NCI-H526 treated with DMSO at 0.1 percent for 48 hours (cell line): ENCODE measurements around the gene MYO1F.
"Not testable (repeated sequence)": the region's sequence is repeated elsewhere in the genome, so short reads cannot be mapped to it uniquely, and the experiment has no call there.

Source experiments
- DNase-seq: peaks from one replicate; lab custom pipeline; 2025; lab: John Stamatoyannopoulos, UW

MYO1F gene

DNA sequence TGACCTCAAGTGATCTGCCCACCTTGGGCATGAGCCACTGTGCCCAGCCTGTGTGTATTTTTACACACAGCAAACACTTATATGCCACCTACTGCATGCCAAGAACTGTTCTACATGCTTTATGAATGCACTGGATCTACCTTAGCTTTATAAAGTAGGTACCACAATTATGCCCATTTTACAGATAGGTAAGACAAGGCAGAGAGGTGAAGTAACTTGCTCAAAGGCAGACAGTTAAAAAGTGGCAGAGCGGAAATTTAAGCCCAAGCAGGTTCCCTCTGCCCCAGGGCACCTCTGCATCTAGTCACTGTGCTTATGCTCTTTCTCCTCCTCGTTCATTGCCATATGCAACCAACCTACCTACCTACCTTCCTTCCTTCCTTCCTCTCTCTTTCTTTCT is 22.8 kb upstream of the MYO1F start:
- DNase-seq = no peak

- DNase-seq = no peak
These were observed 18.9 kb upstream of the MYO1F start for GRCh38 chr19:8596168-8596567.

- DNase-seq = no peak
These were observed 18.4 kb upstream of the MYO1F start for GRCh38 chr19:8595651-8596050.

DNA sequence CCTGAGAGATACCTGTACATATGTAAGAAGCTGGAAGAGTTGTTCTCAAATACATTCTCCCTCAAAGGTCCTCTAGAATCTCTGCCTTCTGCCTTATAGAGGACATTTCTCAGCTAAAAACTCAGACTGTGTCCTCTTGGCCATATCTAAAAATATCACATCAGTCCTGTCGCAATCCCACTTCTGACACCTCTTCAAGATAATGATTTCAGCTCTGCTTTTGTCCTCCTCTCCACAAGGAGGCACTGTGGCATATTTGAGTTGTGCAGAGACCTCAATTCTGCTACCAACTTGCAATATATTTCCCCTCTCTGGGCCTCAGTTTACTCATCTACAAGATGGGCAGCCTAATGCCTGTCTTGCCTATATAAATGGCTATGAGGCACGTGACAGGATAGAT is 16.7 kb upstream of the MYO1F start:
- DNase-seq = no peak

- DNase-seq = peak; percentile 6
These were observed 15.2 kb upstream of the MYO1F start for GRCh38 chr19:8592231-8593009.

- no peak for DNase-seq
These were observed 12.0 kb upstream of the MYO1F start for GRCh38 chr19:8589177-8589714.

DNA sequence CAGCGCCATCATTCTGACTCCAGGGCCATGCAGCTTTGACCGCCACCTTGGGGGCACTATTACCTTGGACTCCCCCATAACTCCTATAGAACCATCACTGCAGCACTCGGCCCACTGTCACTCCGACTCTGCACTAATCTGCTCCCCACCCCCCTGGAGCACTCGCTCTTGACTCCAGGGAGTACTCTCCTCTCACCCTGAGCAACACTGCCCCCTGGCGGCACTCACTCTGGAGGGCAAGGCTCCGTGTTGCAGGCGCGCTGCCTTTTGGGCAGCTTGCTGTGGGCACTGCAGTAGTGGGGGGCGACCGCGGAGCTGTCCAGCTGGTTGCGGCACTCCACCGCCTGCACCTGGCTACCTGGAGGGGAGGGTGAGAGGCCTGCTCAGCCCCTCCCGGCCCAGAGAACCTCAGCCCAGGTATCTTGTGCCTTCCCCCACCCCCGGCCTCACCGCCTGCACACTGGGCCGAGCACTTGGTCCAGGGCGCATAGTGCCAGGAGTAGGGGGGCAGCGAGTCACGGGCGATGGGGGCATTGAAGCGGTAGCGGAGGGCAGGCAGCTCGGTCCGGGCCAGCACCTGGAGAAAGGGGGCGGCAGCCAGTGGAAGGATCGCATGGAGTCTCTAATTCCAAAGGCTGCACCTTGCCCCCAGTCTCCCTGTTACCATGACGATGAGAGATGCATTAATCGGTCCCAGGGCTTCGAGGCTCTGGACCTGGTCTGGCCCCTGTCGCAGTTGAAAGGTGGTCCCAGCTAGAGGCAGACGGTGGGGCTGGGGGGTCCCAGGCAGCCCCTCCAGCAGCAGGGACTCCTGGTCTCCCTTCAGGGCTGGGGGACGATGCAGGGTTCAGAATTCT is 8.9 kb upstream of the MYO1F start:
- DNase-seq = no peak

GRCh38 chr19:8584965-8585893 is 8.0 kb upstream of the MYO1F start:
- no peak for DNase-seq

GRCh38 chr19:8580710-8581281 is 3.6 kb upstream of the MYO1F start:
- peak; percentile 2 for DNase-seq

DNA sequence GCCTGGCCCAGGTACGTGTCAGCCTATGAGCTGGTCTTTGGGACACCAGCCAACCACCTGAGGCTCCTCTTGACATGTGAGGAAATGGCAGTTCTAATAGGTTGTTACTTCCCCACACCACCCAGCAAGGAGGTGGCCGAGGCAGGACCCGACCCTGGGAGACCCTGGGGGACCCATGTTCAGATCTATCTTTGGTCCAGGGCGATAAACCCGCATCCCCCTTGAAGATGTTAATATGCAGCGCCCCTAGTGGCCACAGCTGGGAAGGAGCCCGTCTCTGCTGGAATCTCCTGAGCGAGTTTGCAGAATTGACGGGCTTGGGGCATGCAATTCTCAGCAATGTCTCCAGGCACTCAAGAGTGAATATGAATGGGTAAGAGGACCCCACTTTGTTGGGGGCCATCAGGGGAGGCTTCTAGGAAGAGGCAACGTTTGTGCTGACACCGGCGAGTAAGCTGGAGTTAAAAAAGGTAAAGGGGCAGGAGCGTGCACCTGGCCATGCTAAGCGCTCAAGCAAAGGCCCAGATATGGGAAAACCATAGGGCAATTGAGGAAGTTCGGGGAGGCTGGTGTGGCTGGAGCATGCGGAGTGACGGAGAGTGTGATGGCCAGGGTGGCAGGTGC is 1.5 kb upstream of the MYO1F start:
- peak; percentile 7 for DNase-seq

- DNase-seq = no peak
These were observed 499 bp upstream of the MYO1F start for GRCh38 chr19:8577741-8578140.

- no peak for DNase-seq
These were observed 809 bp downstream of the MYO1F start for GRCh38 chr19:8576273-8576993.

DNA sequence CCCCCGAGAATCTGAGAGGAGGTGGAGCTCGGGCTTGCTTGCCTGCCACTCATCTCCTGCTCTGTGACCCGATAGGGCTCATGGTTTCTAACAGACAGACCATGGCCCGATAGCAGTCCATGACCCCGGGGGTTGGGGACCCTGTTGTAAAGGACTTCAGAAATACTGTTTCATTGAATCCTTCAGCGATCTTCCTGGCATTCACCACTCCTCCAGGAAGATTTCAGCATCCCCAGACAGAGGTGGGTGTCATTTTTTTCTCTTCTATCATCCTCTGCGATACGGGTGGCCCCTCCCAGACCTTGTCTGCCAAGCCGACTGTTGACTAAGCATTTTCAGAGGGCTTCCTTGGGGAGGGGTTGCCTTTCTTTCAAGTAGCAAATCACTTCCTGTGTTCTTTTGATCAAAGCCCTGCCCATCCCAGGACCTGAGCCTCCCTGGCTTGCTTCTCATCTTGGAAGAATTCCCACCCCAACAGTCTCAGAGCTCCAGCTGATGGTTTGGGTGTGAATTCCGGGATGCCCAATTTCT is 1.7 kb downstream of the MYO1F start:
- no peak for DNase-seq

DNA sequence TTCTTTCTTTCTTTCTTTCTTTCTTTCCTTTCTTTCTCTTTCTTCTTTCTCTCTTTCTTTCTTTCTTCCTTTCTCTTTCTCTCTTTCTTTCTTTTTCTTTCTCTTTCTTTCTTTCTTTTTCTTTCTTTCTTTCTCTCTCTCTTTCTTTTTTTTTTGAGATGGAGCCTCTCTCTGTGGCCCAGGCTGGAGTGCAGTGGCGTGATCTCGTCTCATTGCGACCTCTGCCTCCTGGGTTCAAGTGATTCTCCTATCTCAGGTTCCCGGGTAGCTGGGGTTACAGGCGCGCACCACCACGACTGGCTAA is 2.7 kb downstream of the MYO1F start:
- not testable (repeated sequence) for DNase-seq

- no peak for DNase-seq
These were observed 3.9 kb downstream of the MYO1F start for GRCh38 chr19:8573316-8573715.

- no peak for DNase-seq
These were observed 6.2 kb downstream of the MYO1F start for GRCh38 chr19:8571006-8571411.

- no peak for DNase-seq
These were observed 8.0 kb downstream of the MYO1F start for GRCh38 chr19:8569066-8569771.

GRCh38 chr19:8567522-8568172 is 9.6 kb downstream of the MYO1F start:
- no peak for DNase-seq

DNA sequence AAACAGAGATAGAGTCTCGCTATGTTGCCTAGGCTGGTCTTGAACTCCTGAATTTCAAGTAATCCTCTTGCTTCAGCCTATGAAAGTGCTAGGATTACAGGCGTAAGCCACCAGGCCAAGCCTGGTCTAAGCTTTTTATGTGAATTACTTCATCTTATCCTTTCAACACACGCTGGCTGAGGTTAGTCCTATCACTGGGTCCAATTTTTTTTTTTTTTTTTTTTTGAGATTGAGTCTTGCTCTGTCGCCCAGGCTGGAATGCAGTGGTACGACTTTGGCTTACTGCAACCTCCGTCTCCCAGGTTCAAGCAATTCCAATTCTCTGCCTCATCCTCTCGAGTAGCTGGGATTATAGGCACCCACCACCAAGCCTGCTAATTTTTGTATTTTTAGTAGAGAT is 10.4 kb downstream of the MYO1F start:
- DNase-seq = no peak
